ENCODE measurements around the gene NFIA.
"Not testable (repeated sequence)": the region's sequence is repeated elsewhere in the genome, so short reads cannot be mapped to it uniquely, and the experiment has no call there.

NFIA gene

DNA sequence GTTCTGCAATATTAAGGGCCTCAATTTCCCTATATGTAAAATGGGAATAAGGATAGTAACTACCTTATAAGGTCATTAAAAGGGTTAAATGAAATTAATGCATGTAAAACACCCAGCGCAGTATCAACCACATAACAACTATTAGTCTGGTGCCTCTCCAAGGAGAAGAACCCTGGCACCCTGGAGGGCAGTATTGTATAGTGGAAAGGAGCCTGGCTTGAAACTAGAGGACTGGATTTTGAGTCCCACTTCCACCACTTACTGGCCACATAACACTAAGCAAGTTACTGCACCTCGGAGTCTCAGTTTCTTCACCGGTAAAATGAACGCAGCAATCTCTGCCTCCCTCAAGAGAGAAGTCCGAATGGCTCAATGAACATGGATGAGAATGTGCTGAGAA, 385.5 kb downstream of the NFIA start:
- not testable (repeated sequence) for H3K4me1 ChIP-seq (ENCODE audit: control insufficient read depth in 5 of 5, insufficient read depth in 5 of 5, low read length in 5 of 5); H3K9me3 ChIP-seq (ENCODE audit: control insufficient read depth in 5 of 5, low read length in 5 of 5); H3K36me3 ChIP-seq (ENCODE audit: control insufficient read depth in 5 of 5, insufficient read depth in 5 of 5, low read length in 5 of 5); H3K9ac ChIP-seq (ENCODE audit: low read length in 5 of 5); H3K4me3 ChIP-seq (ENCODE audit: low read depth in 1 of 5, low read length in 5 of 5); H3K27me3 ChIP-seq (ENCODE audit: control insufficient read depth in 5 of 5, insufficient read depth in 4 of 5, low read length in 5 of 5); H3K27ac ChIP-seq (ENCODE audit: low read depth, low read length)

DNA sequence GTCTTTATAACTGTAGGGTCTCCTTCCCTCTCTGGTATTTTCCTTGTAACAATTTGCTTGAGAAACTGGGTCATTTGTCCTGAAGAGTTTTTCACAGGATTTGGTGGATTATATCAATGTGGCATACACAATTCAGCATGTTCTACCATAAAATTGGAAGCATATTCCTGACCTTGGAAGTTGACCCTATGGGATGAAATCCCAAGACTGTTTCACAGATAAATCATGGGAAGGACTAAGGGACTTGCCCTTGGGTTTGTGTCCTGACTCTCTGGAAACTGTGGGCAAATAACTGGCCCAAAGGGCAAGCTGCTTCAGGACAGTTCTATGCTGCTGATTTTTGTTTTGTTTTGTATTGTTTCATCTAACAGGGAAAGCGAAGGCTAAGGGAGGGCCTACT, 387.0 kb downstream of the NFIA start:
- no peak overlapping the region for H3K27ac ChIP-seq (ENCODE audit: low read depth, low read length)
- H3K4me1 ChIP-seq (ENCODE audit: control insufficient read depth in 5 of 5, insufficient read depth in 5 of 5, low read length in 5 of 5) = peaks cover 0 to 5% (median 0%) of the 10 kb centered on the region in 5 donors
- H3K9me3 ChIP-seq (ENCODE audit: control insufficient read depth in 5 of 5, low read length in 5 of 5) = no peaks in the 10 kb centered on the region
- H3K4me3 ChIP-seq (ENCODE audit: low read depth in 1 of 5, low read length in 5 of 5) = no peak overlapping the region
- peak overlapping the region in 1 of 5 donors; percentile 40 for H3K9ac ChIP-seq (ENCODE audit: low read length in 5 of 5)
- no peaks in the 10 kb centered on the region for H3K27me3 ChIP-seq (ENCODE audit: control insufficient read depth in 5 of 5, insufficient read depth in 4 of 5, low read length in 5 of 5)
- no peaks in the 10 kb centered on the region for H3K36me3 ChIP-seq (ENCODE audit: control insufficient read depth in 5 of 5, insufficient read depth in 5 of 5, low read length in 5 of 5)

DNA sequence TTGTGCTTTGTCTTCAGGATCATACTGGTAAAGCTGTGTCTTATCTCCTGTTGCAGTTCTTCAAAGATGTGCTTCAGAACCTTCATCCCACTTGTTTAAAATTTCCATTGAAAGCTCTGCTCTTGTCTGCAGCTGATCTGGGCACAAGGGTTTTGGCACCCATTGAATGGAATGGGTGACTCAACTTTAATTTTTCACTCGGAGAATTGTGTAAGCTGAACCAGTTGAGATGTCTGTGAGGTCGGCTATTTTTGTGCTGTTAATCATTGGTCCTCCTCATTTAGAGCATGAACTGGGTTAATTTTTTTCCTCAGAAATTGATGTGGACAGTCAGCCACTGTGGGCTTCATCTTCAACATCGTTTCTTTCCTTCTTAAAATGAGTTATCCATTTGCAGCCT, 390.5 kb downstream of the NFIA start:
- Histone ChIP-seq H3K27me3 (ENCODE audit: control insufficient read depth in 5 of 5, insufficient read depth in 4 of 5, low read length in 5 of 5) (no peaks in the 10 kb centered on the region), H3K9ac (ENCODE audit: low read length in 5 of 5) (no peak overlapping the region), H3K36me3 (ENCODE audit: control insufficient read depth in 5 of 5, insufficient read depth in 5 of 5, low read length in 5 of 5) (no peaks in the 10 kb centered on the region), H3K4me1 (ENCODE audit: control insufficient read depth in 5 of 5, insufficient read depth in 5 of 5, low read length in 5 of 5) (peaks cover 0 to 5% (median 0%) of the 10 kb centered on the region in 5 donors), H3K4me3 (ENCODE audit: low read depth in 1 of 5, low read length in 5 of 5) (no peak overlapping the region), H3K9me3 (ENCODE audit: control insufficient read depth in 5 of 5, low read length in 5 of 5) (no peaks in the 10 kb centered on the region), H3K27ac (ENCODE audit: low read depth, low read length) (no peak overlapping the region)

GRCh38 chr1:61474269-61474817, 392.0 kb downstream of the NFIA start:
- Histone ChIP-seq H3K9ac (ENCODE audit: low read length in 5 of 5) (no peak overlapping the region), H3K27ac (ENCODE audit: low read depth, low read length) (no peak overlapping the region), H3K27me3 (ENCODE audit: control insufficient read depth in 5 of 5, insufficient read depth in 4 of 5, low read length in 5 of 5) (no peaks in the 10 kb centered on the region), H3K4me1 (ENCODE audit: control insufficient read depth in 5 of 5, insufficient read depth in 5 of 5, low read length in 5 of 5) (peaks cover 0 to 5% (median 0%) of the 10 kb centered on the region in 5 donors), H3K36me3 (ENCODE audit: control insufficient read depth in 5 of 5, insufficient read depth in 5 of 5, low read length in 5 of 5) (no peaks in the 10 kb centered on the region), H3K9me3 (ENCODE audit: control insufficient read depth in 5 of 5, low read length in 5 of 5) (no peaks in the 10 kb centered on the region), H3K4me3 (ENCODE audit: low read depth in 1 of 5, low read length in 5 of 5) (no peak overlapping the region)

DNA sequence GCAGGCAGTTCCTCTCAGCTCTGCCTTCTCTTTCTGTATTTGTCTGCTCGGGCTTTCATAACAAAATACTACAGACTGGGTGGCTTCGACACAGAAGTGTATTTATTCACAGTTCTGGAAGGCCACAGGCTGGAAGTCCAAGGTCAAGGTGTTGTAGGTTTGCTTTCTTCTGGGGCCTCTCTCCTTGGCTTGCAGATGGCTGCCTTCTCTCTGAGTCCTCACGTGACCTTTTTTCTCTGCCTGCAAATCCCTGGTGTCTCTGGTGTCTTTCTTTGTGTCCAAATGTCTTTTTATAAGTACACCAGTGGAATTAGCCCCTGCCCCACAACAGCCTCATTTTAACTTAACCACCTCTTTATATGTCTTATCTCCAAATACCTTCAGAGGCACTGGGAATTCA, 392.6 kb downstream of the NFIA start:
- no peaks in the 10 kb centered on the region for H3K9me3 ChIP-seq (ENCODE audit: control insufficient read depth in 5 of 5, low read length in 5 of 5)
- no peaks in the 10 kb centered on the region for H3K4me1 ChIP-seq (ENCODE audit: control insufficient read depth in 5 of 5, insufficient read depth in 5 of 5, low read length in 5 of 5)
- no peaks in the 10 kb centered on the region for H3K36me3 ChIP-seq (ENCODE audit: control insufficient read depth in 5 of 5, insufficient read depth in 5 of 5, low read length in 5 of 5)

GRCh38 chr1:61477301-61477700, 394.9 kb downstream of the NFIA start:
- no peak overlapping the region for H3K9ac ChIP-seq (ENCODE audit: low read length in 5 of 5)
- H3K27ac ChIP-seq (ENCODE audit: low read depth, low read length) = no peak overlapping the region
- no peaks in the 10 kb centered on the region for H3K9me3 ChIP-seq (ENCODE audit: control insufficient read depth in 5 of 5, low read length in 5 of 5)
- H3K4me3 ChIP-seq (ENCODE audit: low read depth in 1 of 5, low read length in 5 of 5) = no peak overlapping the region
- no peaks in the 10 kb centered on the region for H3K36me3 ChIP-seq (ENCODE audit: control insufficient read depth in 5 of 5, insufficient read depth in 5 of 5, low read length in 5 of 5)
- no peaks in the 10 kb centered on the region for H3K27me3 ChIP-seq (ENCODE audit: control insufficient read depth in 5 of 5, insufficient read depth in 4 of 5, low read length in 5 of 5)
- H3K4me1 ChIP-seq (ENCODE audit: control insufficient read depth in 5 of 5, insufficient read depth in 5 of 5, low read length in 5 of 5) = peaks cover 0 to 2% (median 0%) of the 10 kb centered on the region in 5 donors

More for the DNA sequence above, 392.6 kb downstream of the NFIA start:
- no peak overlapping the region for H3K27ac ChIP-seq (ENCODE audit: low read depth, low read length)
- H3K9ac ChIP-seq (ENCODE audit: low read length in 5 of 5) = no peak overlapping the region
- H3K27me3 ChIP-seq (ENCODE audit: control insufficient read depth in 5 of 5, insufficient read depth in 4 of 5, low read length in 5 of 5) = no peaks in the 10 kb centered on the region
- H3K4me3 ChIP-seq (ENCODE audit: low read depth in 1 of 5, low read length in 5 of 5) = no peak overlapping the region

DNA sequence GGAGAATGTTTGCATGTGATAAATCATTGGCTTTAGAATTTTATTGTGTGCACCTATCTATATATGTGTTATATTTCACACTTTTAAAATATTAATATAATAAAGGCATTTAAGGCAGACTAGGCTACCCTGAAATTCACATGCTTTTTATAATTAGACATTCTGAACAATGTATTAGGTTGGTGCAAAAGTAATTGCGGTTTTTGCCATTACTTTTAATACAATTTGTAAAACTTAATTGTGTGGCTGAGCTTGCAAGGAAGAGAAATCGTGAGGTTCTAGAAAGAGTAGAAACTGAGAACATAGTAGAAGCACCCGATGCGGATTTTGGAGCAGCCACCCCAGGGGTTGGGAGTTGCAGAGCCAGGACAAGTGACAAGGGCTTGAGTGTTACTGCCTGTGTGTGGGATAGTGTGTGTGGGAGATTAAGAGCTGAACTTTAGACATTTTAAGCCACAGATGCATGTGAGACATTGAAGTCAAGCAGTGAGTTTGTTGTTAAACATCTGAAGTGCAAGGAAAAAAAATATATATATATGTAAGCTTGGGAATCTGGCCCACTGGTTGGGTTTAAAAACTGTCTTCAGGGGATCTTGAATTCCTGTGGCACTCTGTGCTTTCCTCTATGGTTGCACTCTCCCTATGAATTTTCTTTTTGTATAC, 398.0 kb downstream of the NFIA start:
- Histone ChIP-seq H3K27ac (ENCODE audit: low read depth, low read length) (no peak overlapping the region), H3K9ac (ENCODE audit: low read length in 5 of 5) (no peak overlapping the region), H3K4me3 (ENCODE audit: low read depth in 1 of 5, low read length in 5 of 5) (no peak overlapping the region), H3K9me3 (ENCODE audit: control insufficient read depth in 5 of 5, low read length in 5 of 5) (no peaks in the 10 kb centered on the region), H3K36me3 (ENCODE audit: control insufficient read depth in 5 of 5, insufficient read depth in 5 of 5, low read length in 5 of 5) (no peaks in the 10 kb centered on the region), H3K27me3 (ENCODE audit: control insufficient read depth in 5 of 5, insufficient read depth in 4 of 5, low read length in 5 of 5) (no peaks in the 10 kb centered on the region), H3K4me1 (ENCODE audit: control insufficient read depth in 5 of 5, insufficient read depth in 5 of 5, low read length in 5 of 5) (peaks cover 0 to 2% (median 0%) of the 10 kb centered on the region in 5 donors)

DNA sequence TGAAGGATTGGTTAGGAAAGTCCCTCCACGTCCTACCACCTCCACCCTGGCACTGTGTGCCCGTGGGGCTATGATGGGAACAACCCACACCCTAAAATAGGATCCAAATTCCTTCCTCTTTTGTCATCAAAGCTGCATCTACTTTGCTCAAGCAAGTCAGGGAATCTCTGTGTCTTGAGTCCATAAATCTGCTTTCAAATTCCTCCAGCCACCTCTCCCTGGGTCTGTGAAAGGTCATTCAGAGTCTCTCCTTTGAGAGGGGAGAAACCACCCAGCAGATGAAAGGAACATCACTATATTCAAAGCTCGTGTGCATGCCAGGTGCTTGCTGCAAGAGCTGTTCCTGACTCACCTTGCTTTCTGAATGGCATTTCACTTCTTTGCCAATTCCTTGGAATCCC, 399.0 kb downstream of the NFIA start:
- peaks cover 0 to 2% (median 0%) of the 10 kb centered on the region in 5 donors for H3K4me1 ChIP-seq (ENCODE audit: control insufficient read depth in 5 of 5, insufficient read depth in 5 of 5, low read length in 5 of 5)
- no peaks in the 10 kb centered on the region for H3K36me3 ChIP-seq (ENCODE audit: control insufficient read depth in 5 of 5, insufficient read depth in 5 of 5, low read length in 5 of 5)
- no peaks in the 10 kb centered on the region for H3K27me3 ChIP-seq (ENCODE audit: control insufficient read depth in 5 of 5, insufficient read depth in 4 of 5, low read length in 5 of 5)
- H3K9ac ChIP-seq (ENCODE audit: low read length in 5 of 5) = no peak overlapping the region
- H3K27ac ChIP-seq (ENCODE audit: low read depth, low read length) = no peak overlapping the region
- no peak overlapping the region for H3K4me3 ChIP-seq (ENCODE audit: low read depth in 1 of 5, low read length in 5 of 5)
- no peaks in the 10 kb centered on the region for H3K9me3 ChIP-seq (ENCODE audit: control insufficient read depth in 5 of 5, low read length in 5 of 5)

DNA sequence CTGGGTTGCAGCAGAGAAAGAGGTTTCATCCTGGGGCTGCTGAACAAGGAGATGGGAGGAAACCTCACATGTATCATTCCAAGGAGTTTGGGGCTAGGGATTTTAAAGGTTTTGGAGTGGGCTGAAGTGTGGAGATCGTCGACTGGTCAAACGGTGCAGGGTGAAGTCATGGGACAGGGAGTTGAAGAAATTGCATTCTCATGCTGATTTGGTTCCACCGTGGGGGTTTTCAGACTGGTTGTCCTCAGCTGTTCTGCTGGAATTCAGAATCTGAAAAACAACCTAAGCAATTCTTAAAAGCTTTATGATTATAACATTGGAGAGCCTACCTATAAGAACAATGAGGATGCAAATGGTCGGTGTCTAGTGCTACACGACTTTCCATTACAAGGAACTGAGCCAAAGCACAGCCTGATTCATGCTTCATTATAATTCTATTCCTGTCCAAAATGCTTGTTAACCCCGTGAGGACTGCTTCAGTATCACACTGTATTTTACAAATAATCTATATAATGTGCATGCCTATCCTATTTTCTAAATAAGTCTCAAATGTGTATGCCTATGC, 399.9 kb downstream of the NFIA start:
- H3K4me1 ChIP-seq (ENCODE audit: control insufficient read depth in 5 of 5, insufficient read depth in 5 of 5, low read length in 5 of 5) = peaks cover 0 to 2% (median 0%) of the 10 kb centered on the region in 5 donors
- no peaks in the 10 kb centered on the region for H3K27me3 ChIP-seq (ENCODE audit: control insufficient read depth in 5 of 5, insufficient read depth in 4 of 5, low read length in 5 of 5)
- no peak overlapping the region for H3K27ac ChIP-seq (ENCODE audit: low read depth, low read length)
- H3K36me3 ChIP-seq (ENCODE audit: control insufficient read depth in 5 of 5, insufficient read depth in 5 of 5, low read length in 5 of 5) = no peaks in the 10 kb centered on the region
- no peak overlapping the region for H3K9ac ChIP-seq (ENCODE audit: low read length in 5 of 5)
- H3K9me3 ChIP-seq (ENCODE audit: control insufficient read depth in 5 of 5, low read length in 5 of 5) = no peaks in the 10 kb centered on the region
- H3K4me3 ChIP-seq (ENCODE audit: low read depth in 1 of 5, low read length in 5 of 5) = no peak overlapping the region

DNA sequence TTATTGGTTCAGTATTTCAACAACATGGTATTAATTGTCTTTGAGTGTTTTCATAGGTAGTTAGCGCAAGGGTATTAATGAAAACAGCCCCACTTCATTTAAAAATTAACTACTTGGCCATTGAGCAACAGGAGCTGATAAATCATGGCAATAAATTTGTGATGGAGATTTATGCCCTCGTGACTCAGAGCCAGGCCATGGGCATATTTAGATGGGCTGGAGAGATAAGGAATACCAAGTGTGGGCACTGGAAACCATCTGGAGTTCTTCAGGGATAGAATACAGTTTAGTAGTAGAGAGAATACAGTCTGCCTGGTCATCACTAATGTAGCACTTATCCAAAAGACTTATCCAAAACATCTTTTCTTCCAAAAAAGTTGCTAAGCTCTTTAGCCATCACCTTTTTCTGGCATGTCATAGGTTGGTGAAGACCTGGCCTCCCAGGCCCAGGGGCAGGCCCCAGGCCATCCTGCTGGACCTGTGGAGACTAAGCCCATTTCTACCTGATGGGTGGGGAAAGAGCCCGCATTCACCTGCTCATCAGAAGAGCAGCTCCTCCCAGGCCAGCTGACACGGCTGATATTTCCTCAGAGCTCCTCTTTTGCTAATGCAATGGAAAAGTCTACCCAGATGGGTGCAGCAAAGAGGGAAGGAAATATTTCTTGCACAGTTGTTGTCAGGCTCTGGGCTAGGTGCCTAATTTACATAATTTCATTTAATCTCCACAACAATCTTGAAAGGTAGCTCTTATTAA, 404.6 kb downstream of the NFIA start:
- Histone ChIP-seq H3K9me3 (ENCODE audit: control insufficient read depth in 5 of 5, low read length in 5 of 5) (no peaks in the 10 kb centered on the region), H3K27ac (ENCODE audit: low read depth, low read length) (no peak overlapping the region), H3K4me1 (ENCODE audit: control insufficient read depth in 5 of 5, insufficient read depth in 5 of 5, low read length in 5 of 5) (peaks cover 0 to 10% (median 4%) of the 10 kb centered on the region in 5 donors), H3K4me3 (ENCODE audit: low read depth in 1 of 5, low read length in 5 of 5) (no peak overlapping the region), H3K9ac (ENCODE audit: low read length in 5 of 5) (no peak overlapping the region), H3K36me3 (ENCODE audit: control insufficient read depth in 5 of 5, insufficient read depth in 5 of 5, low read length in 5 of 5) (no peaks in the 10 kb centered on the region), H3K27me3 (ENCODE audit: control insufficient read depth in 5 of 5, insufficient read depth in 4 of 5, low read length in 5 of 5) (no peaks in the 10 kb centered on the region)
